Measurements from ENCODE around the gene IGSF21.

IGSF21 gene

GRCh38 chr1:18384471-18384870, 276.9 kb downstream of the IGSF21 start:
- no peak for DNase-seq (ENCODE audit: low read depth in 1 of 2, low spot score in 1 of 2)

GRCh38 chr1:18385239-18385790, 277.7 kb downstream of the IGSF21 start:
- no peak for DNase-seq (ENCODE audit: low read depth in 1 of 2, low spot score in 1 of 2)
- Histone ChIP-seq H3K27ac (replicated peaks) (no peak overlapping the region), H3K27me3 (ENCODE audit: insufficient read depth, poor library complexity, severe bottlenecking) (no peaks in the 10 kb centered on the region), H3K4me3 (replicated peaks; ENCODE audit: insufficient read depth, low read length) (no peak overlapping the region)
- TF ChIP-seq SPI1 (IDR thresholded peaks at IDR 0.05; ENCODE audit: borderline replicate concordance, low read depth) (no peak), POLR2AphosphoS5 (IDR thresholded peaks at IDR 0.05; ENCODE audit: low read depth) (no peak), REST (IDR thresholded peaks at IDR 0.05; ENCODE audit: insufficient replicate concordance, low read depth) (no peak), GABPA (IDR thresholded peaks at IDR 0.05; ENCODE audit: low read depth) (no peak), CTCF (IDR thresholded peaks at IDR 0.05; ENCODE audit: insufficient read depth, low read length) (no peak)

More at GRCh38 chr1:18384471-18384870, 276.9 kb downstream of the IGSF21 start:
- TF ChIP-seq GABPA (IDR thresholded peaks at IDR 0.05; ENCODE audit: low read depth), result no peak
- no peak for TF ChIP-seq POLR2AphosphoS5 (IDR thresholded peaks at IDR 0.05; ENCODE audit: low read depth)
- no peak for TF ChIP-seq SPI1 (IDR thresholded peaks at IDR 0.05; ENCODE audit: borderline replicate concordance, low read depth)
- Histone ChIP-seq H3K4me3 (replicated peaks; ENCODE audit: insufficient read depth, low read length) (no peak overlapping the region), H3K27me3 (ENCODE audit: insufficient read depth, poor library complexity, severe bottlenecking) (no peaks in the 10 kb centered on the region), H3K27ac (replicated peaks) (no peak overlapping the region)

- Histone ChIP-seq H3K4me3 (replicated peaks; ENCODE audit: insufficient read depth, low read length) (no peak overlapping the region), H3K27ac (replicated peaks) (no peak overlapping the region), H3K27me3 (ENCODE audit: insufficient read depth, poor library complexity, severe bottlenecking) (no peaks in the 10 kb centered on the region)
- no peak for DNase-seq (ENCODE audit: low read depth in 1 of 2, low spot score in 1 of 2)
- TF ChIP-seq REST (IDR thresholded peaks at IDR 0.05; ENCODE audit: insufficient replicate concordance, low read depth) (no peak), SPI1 (IDR thresholded peaks at IDR 0.05; ENCODE audit: borderline replicate concordance, low read depth) (no peak), CTCF (IDR thresholded peaks at IDR 0.05; ENCODE audit: insufficient read depth, low read length) (no peak), GABPA (IDR thresholded peaks at IDR 0.05; ENCODE audit: low read depth) (no peak), POLR2AphosphoS5 (IDR thresholded peaks at IDR 0.05; ENCODE audit: low read depth) (no peak)
Measured at GRCh38 chr1:18386591-18386990, 279.0 kb downstream of the IGSF21 start.

- TF ChIP-seq POLR2AphosphoS5 (IDR thresholded peaks at IDR 0.05; ENCODE audit: low read depth) (no peak), REST (IDR thresholded peaks at IDR 0.05; ENCODE audit: insufficient replicate concordance, low read depth) (no peak), SPI1 (IDR thresholded peaks at IDR 0.05; ENCODE audit: borderline replicate concordance, low read depth) (no peak), CTCF (IDR thresholded peaks at IDR 0.05; ENCODE audit: insufficient read depth, low read length) (no peak), GABPA (IDR thresholded peaks at IDR 0.05; ENCODE audit: low read depth) (no peak)
- no peaks in the 10 kb centered on the region for H3K27me3 ChIP-seq (ENCODE audit: insufficient read depth, poor library complexity, severe bottlenecking)
- DNase-seq (ENCODE audit: low read depth in 1 of 2, low spot score in 1 of 2), result no peak
- H3K27ac ChIP-seq (replicated peaks), result no peak overlapping the region
- H3K4me3 ChIP-seq (replicated peaks; ENCODE audit: insufficient read depth, low read length), result no peak overlapping the region
Measured at GRCh38 chr1:18387307-18387706, 279.7 kb downstream of the IGSF21 start.
